Neuron (in vitro differentiated cells): Measurements from ENCODE around the gene WNK1.
"Not testable (repeated sequence)": the region's sequence is repeated elsewhere in the genome, so short reads cannot be mapped to it uniquely, and the experiment has no call there.

ENCODE experiments used
- H2AFZ ChIP-seq: one replicate; pipeline ENCODE4 v1.6.1; 2013; ENCODE audit warnings: low read depth, mild to moderate bottlenecking, inconsistent platforms, low read length, moderate library complexity
- H3K27me3 ChIP-seq: one replicate; pipeline ENCODE4 v1.6.1; 2013; ENCODE audit warnings: low read length; ENCODE audit not compliant: insufficient read depth
- H3K36me3 ChIP-seq: one replicate; pipeline ENCODE4 v1.6.1; 2013; ENCODE audit warnings: low read length; ENCODE audit not compliant: insufficient read depth
- H3K4me1 ChIP-seq: one replicate; pipeline ENCODE4 v1.6.1; 2013; ENCODE audit warnings: low read length; ENCODE audit not compliant: insufficient read depth
- H3K4me3 ChIP-seq: 2 replicates; pipeline ENCODE4 v1.5.1; 2013; ENCODE audit warnings: mild to moderate bottlenecking, low read length, moderate library complexity
- H3K9me3 ChIP-seq: one replicate; pipeline ENCODE4 v1.6.1; 2013; ENCODE audit warnings: low read length

Gene WNK1

DNA sequence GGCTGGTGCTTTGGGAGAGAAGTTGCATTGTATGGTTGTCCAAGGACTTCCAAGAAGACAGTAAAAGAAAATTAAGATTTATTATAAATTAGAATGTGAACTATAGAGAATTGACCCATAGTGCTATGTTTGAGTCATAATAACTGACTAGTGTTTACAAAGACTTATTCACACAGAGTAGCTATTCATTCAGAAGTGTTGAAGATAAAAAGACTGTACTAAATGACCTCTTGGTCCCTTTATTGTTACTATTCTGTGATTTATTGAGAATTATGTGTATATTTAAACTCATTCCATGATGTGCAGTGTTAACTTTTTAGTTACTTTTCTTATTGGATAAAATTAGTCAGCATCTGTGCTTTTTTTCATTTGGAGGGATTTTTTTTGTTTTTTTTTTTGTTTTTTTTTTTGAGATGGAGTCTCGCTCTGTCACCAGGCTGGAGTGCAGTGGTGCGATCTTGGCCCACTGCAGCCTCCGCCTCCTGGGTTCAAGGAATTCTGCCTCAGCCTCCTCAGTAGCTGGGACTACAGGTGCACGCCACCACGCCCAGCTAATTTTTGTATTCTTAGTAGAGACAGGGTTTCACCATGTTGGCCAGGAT, 24.5 kb downstream of the WNK1 start:
- H3K9me3 ChIP-seq, H3K4me3 ChIP-seq, H2AFZ ChIP-seq, H3K36me3 ChIP-seq, H3K27me3 ChIP-seq, H3K4me1 ChIP-seq: not testable (repeated sequence)

GRCh38 chr12:777550-778047, 25.2 kb downstream of the WNK1 start:
- H3K9me3 ChIP-seq: no peaks in the 10 kb centered on the region
- no peaks in the 10 kb centered on the region for H3K27me3 ChIP-seq
- no peaks in the 10 kb centered on the region for H3K36me3 ChIP-seq
- H2AFZ ChIP-seq: no peak overlapping the region
- H3K4me3 ChIP-seq: no peak overlapping the region
- H3K4me1 ChIP-seq: no peaks in the 10 kb centered on the region

DNA sequence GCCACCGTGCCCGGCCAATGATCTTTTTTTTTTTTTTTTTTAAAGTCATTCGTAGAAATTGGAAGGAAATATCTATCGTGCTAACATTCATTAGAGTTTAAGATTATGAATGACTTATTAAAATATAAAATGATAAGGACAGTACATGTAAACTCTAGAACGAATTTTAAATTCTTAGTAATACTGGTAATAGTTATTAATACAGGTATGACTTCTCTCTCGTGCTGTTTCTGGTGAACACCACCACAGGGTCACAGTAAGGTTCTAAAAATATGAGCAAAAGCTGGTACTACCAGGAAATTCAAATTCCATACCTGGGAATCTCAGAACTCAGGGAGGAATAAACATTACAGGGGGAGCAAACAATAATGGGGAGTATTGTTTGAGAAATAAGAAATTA, 26.2 kb downstream of the WNK1 start:
- H3K4me1 ChIP-seq: no peaks in the 10 kb centered on the region
- H3K9me3 ChIP-seq: no peaks in the 10 kb centered on the region
- H3K36me3 ChIP-seq: no peaks in the 10 kb centered on the region
- H3K27me3 ChIP-seq: no peaks in the 10 kb centered on the region
- H3K4me3 ChIP-seq: no peak overlapping the region
- no peak overlapping the region for H2AFZ ChIP-seq

DNA sequence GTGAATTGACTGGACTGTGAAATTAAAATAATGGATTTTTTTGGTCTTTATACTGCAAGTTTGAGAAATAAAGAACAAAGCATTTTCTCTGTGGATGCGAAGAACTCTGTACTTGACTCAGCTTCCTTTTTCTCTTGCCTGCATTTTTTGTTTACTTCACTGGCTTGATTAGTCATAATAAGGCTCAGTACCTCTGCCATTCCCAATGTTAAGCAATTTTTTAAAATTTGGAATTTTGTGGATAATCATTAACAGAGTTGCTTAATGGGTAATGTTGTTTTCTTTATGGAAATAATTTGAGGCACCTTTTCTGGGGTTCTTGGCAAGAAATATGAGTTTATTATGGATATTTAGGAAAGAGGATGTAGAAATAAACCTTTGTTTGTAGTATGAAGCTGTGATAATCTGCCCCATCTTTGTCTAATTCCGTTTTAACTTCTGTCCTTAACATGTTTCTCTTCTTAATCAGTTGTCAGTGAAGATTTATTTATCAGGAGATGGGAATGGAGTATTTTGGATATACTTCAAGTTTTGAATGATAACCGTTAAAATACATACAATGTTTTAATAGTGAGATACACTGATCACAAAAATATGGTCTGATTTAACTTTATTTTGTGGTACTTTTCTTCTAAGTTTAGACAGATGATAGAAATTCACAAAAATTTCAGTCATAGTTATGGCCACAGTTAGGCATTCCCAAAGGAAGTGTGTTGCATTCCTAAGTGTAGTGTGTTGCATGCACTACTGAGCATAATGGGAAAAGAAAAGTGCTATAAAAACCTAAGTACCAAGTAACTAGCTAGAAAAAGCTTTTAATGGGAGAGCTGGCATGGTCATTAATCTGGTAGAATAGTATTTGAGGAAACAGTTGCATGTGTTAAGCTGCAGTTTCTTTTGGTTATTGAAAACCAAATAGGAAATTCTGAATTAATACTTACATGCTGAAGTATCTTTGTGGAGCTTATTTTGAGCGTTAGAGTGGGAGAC, 27.7 kb downstream of the WNK1 start:
- Histone ChIP-seq H3K9me3 (no peaks in the 10 kb centered on the region), H2AFZ (no peak overlapping the region), H3K4me3 (no peak overlapping the region), H3K4me1 (no peaks in the 10 kb centered on the region), H3K36me3 (no peaks in the 10 kb centered on the region), H3K27me3 (no peaks in the 10 kb centered on the region)

- H3K4me1 ChIP-seq: no peaks in the 10 kb centered on the region
- H3K9me3 ChIP-seq: no peaks in the 10 kb centered on the region
- H2AFZ ChIP-seq: no peak overlapping the region
- no peak overlapping the region for H3K4me3 ChIP-seq
- H3K27me3 ChIP-seq: no peaks in the 10 kb centered on the region
- no peaks in the 10 kb centered on the region for H3K36me3 ChIP-seq
Observed at GRCh38 chr12:780750-781379, 28.5 kb downstream of the WNK1 start.

GRCh38 chr12:785706-786105, 33.3 kb downstream of the WNK1 start:
- no peaks in the 10 kb centered on the region for H3K27me3 ChIP-seq
- H3K4me1 ChIP-seq: no peaks in the 10 kb centered on the region
- H3K4me3 ChIP-seq: no peak overlapping the region

DNA sequence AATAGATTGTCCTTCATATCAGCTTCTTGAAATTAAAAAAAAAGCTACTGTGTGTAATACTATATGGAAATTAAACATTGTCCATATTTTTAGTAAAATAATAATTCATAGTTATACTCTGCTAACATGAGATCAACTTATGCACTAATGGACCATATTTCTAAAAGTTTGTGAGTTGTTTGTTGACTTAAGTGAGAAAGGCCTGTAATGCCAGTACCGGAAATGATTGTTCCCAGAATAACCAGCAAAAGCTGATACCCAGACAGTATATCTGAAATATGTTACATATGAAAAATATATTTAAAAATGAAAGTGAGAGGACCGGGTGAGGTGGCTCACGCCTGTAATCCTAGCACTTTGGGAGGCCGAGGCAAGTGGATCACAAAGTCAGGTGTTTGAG, 35.9 kb downstream of the WNK1 start:
- Histone ChIP-seq H2AFZ (no peak overlapping the region), H3K36me3 (no peaks in the 10 kb centered on the region), H3K4me1 (no peaks in the 10 kb centered on the region), H3K4me3 (no peak overlapping the region), H3K27me3 (no peaks in the 10 kb centered on the region), H3K9me3 (peaks cover 2% of the 10 kb centered on the region)

More at GRCh38 chr12:785706-786105, 33.3 kb downstream of the WNK1 start:
- no peak overlapping the region for H2AFZ ChIP-seq
- peaks cover 2% of the 10 kb centered on the region for H3K9me3 ChIP-seq
- no peaks in the 10 kb centered on the region for H3K36me3 ChIP-seq

- H3K36me3 ChIP-seq, H3K9me3 ChIP-seq, H3K27me3 ChIP-seq, H3K4me3 ChIP-seq, H3K4me1 ChIP-seq, H2AFZ ChIP-seq: not testable (repeated sequence)
Observed at GRCh38 chr12:788762-789161, 36.4 kb downstream of the WNK1 start.

- no peak overlapping the region for H3K4me3 ChIP-seq
- H2AFZ ChIP-seq: no peak overlapping the region
- H3K4me1 ChIP-seq: no peaks in the 10 kb centered on the region
- H3K27me3 ChIP-seq: no peaks in the 10 kb centered on the region
- peaks cover 2% of the 10 kb centered on the region for H3K9me3 ChIP-seq
- H3K36me3 ChIP-seq: no peaks in the 10 kb centered on the region
Observed at GRCh38 chr12:789852-790563, 37.6 kb downstream of the WNK1 start.

DNA sequence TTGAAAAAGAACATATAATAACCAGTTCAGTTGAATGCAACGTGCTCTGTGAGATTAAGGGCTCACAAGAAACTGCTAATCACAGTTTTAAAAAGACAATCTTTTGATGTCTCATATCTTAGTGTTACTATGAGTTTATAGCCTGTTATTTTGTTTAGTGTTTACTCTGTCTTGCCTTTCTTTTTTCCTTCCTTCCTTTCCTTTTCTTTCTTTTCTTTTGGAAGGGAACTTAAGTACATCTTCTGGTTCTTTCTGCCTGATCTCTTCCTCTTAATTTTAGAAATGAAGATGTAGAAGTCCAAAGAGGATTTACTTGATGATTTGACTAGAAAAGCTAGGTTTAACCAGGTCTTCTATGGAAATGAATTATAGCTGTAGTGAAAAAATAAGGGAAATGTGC, 38.2 kb downstream of the WNK1 start:
- no peaks in the 10 kb centered on the region for H3K27me3 ChIP-seq
- H3K36me3 ChIP-seq: no peaks in the 10 kb centered on the region
- H3K4me3 ChIP-seq: no peak overlapping the region
- H2AFZ ChIP-seq: no peak overlapping the region
- no peaks in the 10 kb centered on the region for H3K4me1 ChIP-seq
- peaks cover 2% of the 10 kb centered on the region for H3K9me3 ChIP-seq

DNA sequence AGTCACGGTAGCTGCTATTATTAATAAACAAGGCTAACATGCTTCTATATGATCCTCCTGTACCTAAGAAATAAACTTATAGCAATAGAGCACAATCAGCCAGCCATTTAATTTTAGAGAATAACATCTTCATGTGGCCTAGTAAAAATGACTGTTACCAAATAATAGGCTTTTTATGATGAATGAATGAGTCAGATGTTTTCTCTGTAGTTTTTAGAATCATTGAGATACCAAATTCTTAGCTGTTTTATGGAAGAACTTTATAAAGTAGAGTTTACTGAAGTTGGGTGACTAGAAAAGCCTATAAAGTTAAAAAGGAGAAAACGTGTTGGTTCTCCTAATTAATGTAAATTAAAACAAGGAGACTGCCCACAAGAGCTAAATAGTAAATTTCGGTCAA, 40.7 kb downstream of the WNK1 start:
- no peaks in the 10 kb centered on the region for H3K36me3 ChIP-seq

DNA sequence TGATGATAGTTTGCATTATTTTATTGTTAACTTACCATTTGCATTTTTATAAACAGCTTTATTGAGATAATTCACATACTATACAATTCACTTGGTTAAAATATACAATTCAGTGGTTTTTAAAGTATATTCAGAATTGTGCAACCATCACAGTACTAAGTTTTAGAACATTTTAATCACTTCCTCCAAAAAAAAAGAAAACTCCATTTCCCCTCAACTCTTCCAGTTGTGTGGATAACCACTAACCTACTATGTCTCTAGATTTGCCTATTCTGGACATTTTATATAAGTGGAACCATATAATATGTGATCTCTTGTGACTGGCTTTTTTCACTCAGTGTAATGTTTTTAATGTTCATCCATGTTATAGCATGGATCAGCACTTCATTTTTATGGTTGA, 41.3 kb downstream of the WNK1 start:
- no peaks in the 10 kb centered on the region for H3K9me3 ChIP-seq
- H3K36me3 ChIP-seq: no peaks in the 10 kb centered on the region
- H3K4me3 ChIP-seq: no peak overlapping the region
- H3K4me1 ChIP-seq: no peaks in the 10 kb centered on the region
- H2AFZ ChIP-seq: no peak overlapping the region
- H3K27me3 ChIP-seq: no peaks in the 10 kb centered on the region

More for the DNA sequence above, 40.7 kb downstream of the WNK1 start:
- no peaks in the 10 kb centered on the region for H3K9me3 ChIP-seq
- H3K27me3 ChIP-seq: no peaks in the 10 kb centered on the region
- no peak overlapping the region for H3K4me3 ChIP-seq
- H3K4me1 ChIP-seq: no peaks in the 10 kb centered on the region
- H2AFZ ChIP-seq: no peak overlapping the region

- Histone ChIP-seq H3K4me1 (no peaks in the 10 kb centered on the region), H3K36me3 (no peaks in the 10 kb centered on the region), H3K9me3 (no peaks in the 10 kb centered on the region), H3K27me3 (no peaks in the 10 kb centered on the region), H3K4me3 (no peak overlapping the region), H2AFZ (no peak overlapping the region)
Observed at GRCh38 chr12:795305-795704, 42.9 kb downstream of the WNK1 start.
